GM12891 (cell line): Measurements from ENCODE around the gene NTNG1.

Experiments used
- POLR2A ChIP-seq: IDR thresholded peaks from 2 replicates; pipeline ENCODE4 v1.6.1; 2011; ENCODE audit warnings: low read depth, low read length, control low read depth
- TAF1 ChIP-seq: IDR thresholded peaks from 2 replicates; pipeline ENCODE4 v1.6.1; 2011; ENCODE audit warnings: low read depth, low read length, control low read depth

DNA sequence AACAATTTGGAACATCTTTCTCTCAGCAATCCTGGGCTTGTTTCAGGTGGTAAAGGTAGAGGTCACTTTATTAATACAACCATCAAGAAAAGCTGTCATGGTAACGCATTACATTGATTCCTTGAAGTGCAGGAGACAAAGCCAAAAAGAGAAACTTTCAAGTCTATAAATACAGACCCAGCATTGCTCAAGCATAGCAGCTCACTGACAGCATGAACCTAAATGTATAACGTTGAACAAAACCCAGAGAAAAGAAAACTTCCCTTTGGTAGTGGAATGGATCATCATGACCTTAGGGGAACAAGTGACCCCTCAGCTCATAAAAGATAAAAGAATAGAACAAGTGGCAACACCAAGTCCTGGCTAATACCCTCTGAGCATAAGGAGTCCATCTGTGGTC, 332.2 kb downstream of the NTNG1 start:
- TF ChIP-seq TAF1 (no peak), POLR2A (no peak)
